SK-N-SH (cell line): ENCODE measurements around the gene ZPBP. TPM values are rescaled to one million over a fixed set of nuclear protein-coding genes. Genes with fewer than 3 reads are reported as not detected.
A peak's percentile ranks its signal among the peaks of the same experiment; 100 is the strongest.

Experiments used
- CTCF ChIA-PET: fragments of 300-600, 350-600 bp; formaldehyde crosslinking; extraction: SDS; loops from one replicate; lab custom pipeline; 2021; lab: Yijun Ruan, JAX
- POLR2A ChIA-PET: fragments of 350-600 bp; sonication (Branson Sonifier 250); formaldehyde crosslinking; extraction: SDS; loops from one replicate; lab custom pipeline; 2020; ENCODE audit warnings: antibody characterized with exemption, inconsistent platforms; lab: Yijun Ruan, JAX
- DNase-seq: peaks from one replicate; pipeline ENCODE4 v3.0.0; 2012
- H2AFZ ChIP-seq: fragments of 200-600 bp; sonication (generic); 2 replicates; pipeline ENCODE4 v1.8.1; 2016; ENCODE audit warnings: antibody characterized with exemption, mild to moderate bottlenecking, low read depth
- H3F3A ChIP-seq: fragments of 200-600 bp; sonication (generic); replicated peaks from 2 replicates; pipeline ENCODE3; 2016; ENCODE audit warnings: antibody characterized with exemption, mild to moderate bottlenecking; ENCODE audit not compliant: insufficient read depth
- H3K27ac ChIP-seq, 2 experiments: fragments of 200-500 bp in 1 of 2; fragments of 200-600 bp in 1 of 2; sonication (Bioruptor generic) in 1 of 2; sonication (generic), shearing (Covaris generic) in 1 of 2; 2 replicates each; pipeline versions ENCODE4 v1.5.1 to v1.6.1; 2014 to 2016; ENCODE audit warnings: low read depth in 2 of 2, inconsistent platforms in 1 of 2, low read length in 1 of 2, mild to moderate bottlenecking in 1 of 2, mixed read lengths in 1 of 2
- H3K27me3 ChIP-seq: fragments of 200-600 bp; sonication (generic), shearing (Covaris generic); 2 replicates; pipeline ENCODE4 v1.6.1; 2016; ENCODE audit warnings: mixed run types; ENCODE audit not compliant: insufficient read depth
- H3K36me3 ChIP-seq, 2 experiments: fragments of 200-500 bp in 1 of 2; fragments of 200-600 bp in 1 of 2; sonication (Bioruptor generic) in 1 of 2; sonication (generic) in 1 of 2; replicated peaks in 1 of 2; 2 replicates each; pipeline versions ENCODE3 to v1.5.1; 2014 to 2016; ENCODE audit warnings: low read length in 1 of 2, mild to moderate bottlenecking in 1 of 2; ENCODE audit not compliant: insufficient read depth in 2 of 2, control insufficient read depth in 1 of 2
- H3K4me1 ChIP-seq, 2 experiments: fragments of 200-500 bp in 1 of 2; fragments of 200-600 bp in 1 of 2; sonication (Bioruptor generic) in 1 of 2; sonication (generic), shearing (Covaris generic) in 1 of 2; 2 replicates each; pipeline versions ENCODE4 v1.5.1 to v1.6.1; 2014 to 2016; ENCODE audit warnings: low read depth in 1 of 2, low read length in 1 of 2, mixed run types in 1 of 2; ENCODE audit not compliant: insufficient read depth in 2 of 2, control insufficient read depth in 1 of 2
- H3K4me2 ChIP-seq: fragments of 200-600 bp; sonication (generic), shearing (Covaris generic); 2 replicates; pipeline ENCODE4 v1.6.1; 2017; ENCODE audit warnings: mixed run types
- H3K4me3 ChIP-seq, 2 experiments: fragments of 200-500 bp in 1 of 2; fragments of 200-600 bp in 1 of 2; sonication (Bioruptor generic) in 1 of 2; sonication (generic), shearing (Covaris generic) in 1 of 2; 2 replicates each; pipeline versions ENCODE4 v1.5.1 to v1.8.1; 2014 to 2016; ENCODE audit warnings: low read depth in 2 of 2, inconsistent platforms in 1 of 2, low read length in 1 of 2, mild to moderate bottlenecking in 1 of 2, mixed read lengths in 1 of 2, moderate library complexity in 1 of 2
- H3K79me2 ChIP-seq: fragments of 200-600 bp; sonication (generic); 2 replicates; pipeline ENCODE4 v1.8.1; 2017; ENCODE audit warnings: mild to moderate bottlenecking; ENCODE audit not compliant: insufficient read depth
- H3K9ac ChIP-seq: fragments of 200-600 bp; sonication (generic); 2 replicates; pipeline ENCODE4 v1.6.1; 2017; ENCODE audit warnings: mixed run types
- H3K9me2 ChIP-seq: fragments of 200-600 bp; sonication (generic); 2 replicates; pipeline ENCODE4 v1.6.1; 2017; ENCODE audit warnings: mixed run types
- H3K9me3 ChIP-seq: fragments of 200-600 bp; sonication (generic); 2 replicates; pipeline ENCODE4 v1.6.1; 2017; ENCODE audit warnings: mixed run types, mild to moderate bottlenecking, moderate library complexity
- H4K20me1 ChIP-seq: fragments of 200-600 bp; sonication (generic); 2 replicates; pipeline ENCODE4 v1.6.1; 2017; ENCODE audit warnings: mild to moderate bottlenecking, mixed run types; ENCODE audit not compliant: insufficient read depth
- GABPA ChIP-seq: IDR thresholded peaks from 2 replicates; pipeline ENCODE4 v1.4.0; 2012; ENCODE audit warnings: low read depth, mild to moderate bottlenecking
- JUND ChIP-seq: IDR thresholded peaks from 2 replicates; pipeline ENCODE4 v1.4.0; 2012
- NFIC ChIP-seq: IDR thresholded peaks from 2 replicates; pipeline ENCODE4 v1.4.0; 2012; ENCODE audit warnings: borderline replicate concordance
- RXRA ChIP-seq: IDR thresholded peaks from 2 replicates; pipeline ENCODE4 v1.4.0; 2012; ENCODE audit warnings: low read depth, mild to moderate bottlenecking, borderline replicate concordance
- SIN3A ChIP-seq: IDR thresholded peaks from 2 replicates; pipeline ENCODE4 v1.6.1; 2012; ENCODE audit warnings: low read depth, mild to moderate bottlenecking, low read length, moderate library complexity, borderline replicate concordance
- SMC3 ChIP-seq: IDR thresholded peaks from 2 replicates; pipeline ENCODE4 v1.6.1; 2012; ENCODE audit warnings: low read depth, low read length, improper control_type of control experiment
- TAF1 ChIP-seq: IDR thresholded peaks from 2 replicates; pipeline ENCODE4 v1.6.1; 2012; ENCODE audit warnings: low read depth, mild to moderate bottlenecking, low read length, moderate library complexity, borderline replicate concordance
- TEAD4 ChIP-seq: IDR thresholded peaks from 2 replicates; pipeline ENCODE4 v1.4.0; 2012; ENCODE audit warnings: mild to moderate bottlenecking, borderline replicate concordance; ENCODE audit not compliant: insufficient read depth
- YY1 ChIP-seq: IDR thresholded peaks from 2 replicates; pipeline ENCODE4 v1.4.0; 2012; ENCODE audit warnings: low read depth, mild to moderate bottlenecking
- WGBS: methylation state at CpG from one replicate; pipeline ENCODE4 v1.1.6; 2017; ENCODE audit warnings: low lambda C conversion rate; 5-methylcytosine and 5-hydroxymethylcytosine counted together
- polyA plus RNA-seq, 3 experiments: library from polyadenylated mRNA; depleted of rRNA; stranded (reverse); fragments of >200 nt; gene quantifications; 2 replicates each; pipeline ENCODE4 v1.2.3, GENCODE V29; 2012
- TF ChIP-seq, protein P1 (sequence below): IDR thresholded peaks from 2 replicates; pipeline ENCODE4 v1.6.1; 2012; ENCODE audit warnings: mild to moderate bottlenecking, low read depth, low read length, moderate library complexity
- TF ChIP-seq, protein P2 (sequence below): IDR thresholded peaks from 2 replicates; pipeline ENCODE4; 2012
- TF ChIP-seq, protein P3 (sequence below): IDR thresholded peaks from 2 replicates; pipeline ENCODE4 v1.4.0; 2012; ENCODE audit warnings: low read depth
- TF ChIP-seq, protein P4 (sequence below): fragments of 150-350 bp; IDR thresholded peaks from 2 replicates; pipeline ENCODE4 v1.6.1; 2016; ENCODE audit warnings: mild to moderate bottlenecking, low read depth, low read length
- TF ChIP-seq, protein P5 (sequence below): fragments of 150-350 bp; IDR thresholded peaks from 2 replicates; pipeline ENCODE4 v1.6.1; 2017; ENCODE audit warnings: antibody characterized with exemption, low read length, low read depth, borderline replicate concordance
- TF ChIP-seq, protein P6 (sequence below): IDR thresholded peaks from 2 replicates; pipeline ENCODE4 v1.4.0; 2012; ENCODE audit warnings: low read depth, borderline replicate concordance

Gene ZPBP
- polyA plus RNA-seq, 1 of the 3 experiments (the other 2 are of a cell fraction) = not detected

DNA sequence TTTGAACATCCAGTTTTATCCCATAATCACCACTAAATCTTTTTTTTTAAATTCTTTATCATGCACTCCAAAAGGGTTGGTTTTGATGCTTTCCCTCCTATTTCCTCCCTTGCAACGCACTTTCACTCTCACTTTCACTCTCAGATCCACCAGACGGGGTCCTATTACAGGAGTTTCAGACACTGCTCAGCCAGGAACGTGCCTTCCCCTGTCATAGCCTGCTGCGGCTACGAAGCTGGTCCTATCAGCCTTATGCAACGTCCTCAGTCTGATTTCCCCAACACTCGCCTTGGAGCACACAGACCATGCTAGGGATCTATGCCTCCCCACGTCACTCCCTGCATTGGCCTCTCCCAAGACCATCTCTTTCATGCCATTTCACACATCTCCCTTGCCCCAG is 23.4 kb downstream of the ZPBP start:
- H2AFZ ChIP-seq = peak overlapping the region; percentile 84
- DNase-seq = no peak
- 3% methylated on average over 8 of the region's 8 CpGs for WGBS
- peak overlapping the region; percentile 52 to 63 for H3K4me3 ChIP-seq
- no peaks in the 10 kb centered on the region for H3K27me3 ChIP-seq
- peak overlapping the region; percentile 77 for H3K4me2 ChIP-seq
- TF ChIP-seq, protein P1, sequence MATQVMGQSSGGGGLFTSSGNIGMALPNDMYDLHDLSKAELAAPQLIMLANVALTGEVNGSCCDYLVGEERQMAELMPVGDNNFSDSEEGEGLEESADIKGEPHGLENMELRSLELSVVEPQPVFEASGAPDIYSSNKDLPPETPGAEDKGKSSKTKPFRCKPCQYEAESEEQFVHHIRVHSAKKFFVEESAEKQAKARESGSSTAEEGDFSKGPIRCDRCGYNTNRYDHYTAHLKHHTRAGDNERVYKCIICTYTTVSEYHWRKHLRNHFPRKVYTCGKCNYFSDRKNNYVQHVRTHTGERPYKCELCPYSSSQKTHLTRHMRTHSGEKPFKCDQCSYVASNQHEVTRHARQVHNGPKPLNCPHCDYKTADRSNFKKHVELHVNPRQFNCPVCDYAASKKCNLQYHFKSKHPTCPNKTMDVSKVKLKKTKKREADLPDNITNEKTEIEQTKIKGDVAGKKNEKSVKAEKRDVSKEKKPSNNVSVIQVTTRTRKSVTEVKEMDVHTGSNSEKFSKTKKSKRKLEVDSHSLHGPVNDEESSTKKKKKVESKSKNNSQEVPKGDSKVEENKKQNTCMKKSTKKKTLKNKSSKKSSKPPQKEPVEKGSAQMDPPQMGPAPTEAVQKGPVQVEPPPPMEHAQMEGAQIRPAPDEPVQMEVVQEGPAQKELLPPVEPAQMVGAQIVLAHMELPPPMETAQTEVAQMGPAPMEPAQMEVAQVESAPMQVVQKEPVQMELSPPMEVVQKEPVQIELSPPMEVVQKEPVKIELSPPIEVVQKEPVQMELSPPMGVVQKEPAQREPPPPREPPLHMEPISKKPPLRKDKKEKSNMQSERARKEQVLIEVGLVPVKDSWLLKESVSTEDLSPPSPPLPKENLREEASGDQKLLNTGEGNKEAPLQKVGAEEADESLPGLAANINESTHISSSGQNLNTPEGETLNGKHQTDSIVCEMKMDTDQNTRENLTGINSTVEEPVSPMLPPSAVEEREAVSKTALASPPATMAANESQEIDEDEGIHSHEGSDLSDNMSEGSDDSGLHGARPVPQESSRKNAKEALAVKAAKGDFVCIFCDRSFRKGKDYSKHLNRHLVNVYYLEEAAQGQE = no peak
- TF ChIP-seq JUND (no peak), YY1 (no peak), TEAD4 (no peak)
- TF ChIP-seq, protein P2, sequence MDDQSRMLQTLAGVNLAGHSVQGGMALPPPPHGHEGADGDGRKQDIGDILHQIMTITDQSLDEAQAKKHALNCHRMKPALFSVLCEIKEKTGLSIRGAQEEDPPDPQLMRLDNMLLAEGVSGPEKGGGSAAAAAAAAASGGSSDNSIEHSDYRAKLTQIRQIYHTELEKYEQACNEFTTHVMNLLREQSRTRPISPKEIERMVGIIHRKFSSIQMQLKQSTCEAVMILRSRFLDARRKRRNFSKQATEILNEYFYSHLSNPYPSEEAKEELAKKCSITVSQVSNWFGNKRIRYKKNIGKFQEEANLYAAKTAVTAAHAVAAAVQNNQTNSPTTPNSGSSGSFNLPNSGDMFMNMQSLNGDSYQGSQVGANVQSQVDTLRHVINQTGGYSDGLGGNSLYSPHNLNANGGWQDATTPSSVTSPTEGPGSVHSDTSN = no peak
- CTCF ChIA-PET = interaction anchor here (1.3 kb wide), 1 partner anchor 13 kb away, joined by 3 read pairs; no protein-coding TSS in a partner anchor
- H3K27ac ChIP-seq = no peak overlapping the region
- no peaks in the 10 kb centered on the region for H3F3A ChIP-seq
- no peaks in the 10 kb centered on the region for H4K20me1 ChIP-seq
- no peaks in the 10 kb centered on the region for H3K36me3 ChIP-seq
- H3K79me2 ChIP-seq = no peaks in the 10 kb centered on the region
- no peak overlapping the region for H3K9ac ChIP-seq
- no peaks in the 10 kb centered on the region for H3K9me3 ChIP-seq
- H3K4me1 ChIP-seq = no peaks in the 10 kb centered on the region; a peak in 1 of 4 replicates
- no peaks in the 10 kb centered on the region for H3K9me2 ChIP-seq
- POLR2A ChIA-PET = no interaction called here

DNA sequence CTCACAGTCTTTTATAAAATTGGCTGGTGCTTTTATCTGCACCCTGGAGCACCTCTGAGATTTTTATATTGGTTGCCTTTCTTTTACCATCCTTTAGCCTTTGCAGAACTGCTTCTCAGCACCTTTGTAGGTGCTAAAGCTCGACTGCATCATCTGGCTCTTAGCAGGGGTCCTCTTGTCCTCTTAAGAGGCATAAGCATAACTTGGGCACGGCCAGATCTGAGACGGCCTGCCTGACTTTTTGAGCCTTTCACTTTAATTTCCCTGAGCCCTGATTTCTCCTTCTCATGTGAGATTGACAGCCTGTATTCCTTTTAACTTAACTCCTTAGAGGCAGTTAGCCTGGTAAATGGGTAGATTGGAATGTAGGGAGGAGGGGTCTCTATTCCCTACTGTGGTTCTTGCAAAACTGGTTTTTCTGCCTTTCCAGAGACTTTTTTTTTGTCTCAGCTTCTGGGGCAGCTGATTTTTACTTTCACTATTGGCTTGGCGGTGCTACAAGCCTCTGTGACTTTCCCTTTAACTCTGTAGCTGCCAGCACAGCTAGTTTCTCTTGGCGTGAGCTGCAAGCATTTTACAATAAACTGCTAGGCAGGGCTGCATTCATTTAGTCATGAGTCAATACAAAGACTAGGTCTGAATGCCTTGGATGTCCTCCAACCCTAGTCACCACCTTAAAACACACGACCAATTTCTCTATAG is 24.0 kb downstream of the ZPBP start:
- ChIA-PET CTCF (interaction anchor here (0.7 to 1.3 kb wide), 2 partner anchors 13 to 24 kb away, joined by 3 read pairs; no protein-coding TSS in a partner anchor), POLR2A (no interaction called here)
- TF ChIP-seq, protein P3, sequence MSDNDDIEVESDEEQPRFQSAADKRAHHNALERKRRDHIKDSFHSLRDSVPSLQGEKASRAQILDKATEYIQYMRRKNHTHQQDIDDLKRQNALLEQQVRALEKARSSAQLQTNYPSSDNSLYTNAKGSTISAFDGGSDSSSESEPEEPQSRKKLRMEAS = no peak
- TF ChIP-seq GABPA = no peak
- TF ChIP-seq TAF1 = no peak
- no peak for TF ChIP-seq NFIC
- no peak for TF ChIP-seq SMC3
- TF ChIP-seq, protein P4, sequence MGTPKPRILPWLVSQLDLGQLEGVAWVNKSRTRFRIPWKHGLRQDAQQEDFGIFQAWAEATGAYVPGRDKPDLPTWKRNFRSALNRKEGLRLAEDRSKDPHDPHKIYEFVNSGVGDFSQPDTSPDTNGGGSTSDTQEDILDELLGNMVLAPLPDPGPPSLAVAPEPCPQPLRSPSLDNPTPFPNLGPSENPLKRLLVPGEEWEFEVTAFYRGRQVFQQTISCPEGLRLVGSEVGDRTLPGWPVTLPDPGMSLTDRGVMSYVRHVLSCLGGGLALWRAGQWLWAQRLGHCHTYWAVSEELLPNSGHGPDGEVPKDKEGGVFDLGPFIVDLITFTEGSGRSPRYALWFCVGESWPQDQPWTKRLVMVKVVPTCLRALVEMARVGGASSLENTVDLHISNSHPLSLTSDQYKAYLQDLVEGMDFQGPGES = no peak
- no peak for TF ChIP-seq SIN3A
- TF ChIP-seq, protein P5, sequence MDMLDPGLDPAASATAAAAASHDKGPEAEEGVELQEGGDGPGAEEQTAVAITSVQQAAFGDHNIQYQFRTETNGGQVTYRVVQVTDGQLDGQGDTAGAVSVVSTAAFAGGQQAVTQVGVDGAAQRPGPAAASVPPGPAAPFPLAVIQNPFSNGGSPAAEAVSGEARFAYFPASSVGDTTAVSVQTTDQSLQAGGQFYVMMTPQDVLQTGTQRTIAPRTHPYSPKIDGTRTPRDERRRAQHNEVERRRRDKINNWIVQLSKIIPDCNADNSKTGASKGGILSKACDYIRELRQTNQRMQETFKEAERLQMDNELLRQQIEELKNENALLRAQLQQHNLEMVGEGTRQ = no peak
- TF ChIP-seq RXRA = no peak
- TF ChIP-seq, protein P6, sequence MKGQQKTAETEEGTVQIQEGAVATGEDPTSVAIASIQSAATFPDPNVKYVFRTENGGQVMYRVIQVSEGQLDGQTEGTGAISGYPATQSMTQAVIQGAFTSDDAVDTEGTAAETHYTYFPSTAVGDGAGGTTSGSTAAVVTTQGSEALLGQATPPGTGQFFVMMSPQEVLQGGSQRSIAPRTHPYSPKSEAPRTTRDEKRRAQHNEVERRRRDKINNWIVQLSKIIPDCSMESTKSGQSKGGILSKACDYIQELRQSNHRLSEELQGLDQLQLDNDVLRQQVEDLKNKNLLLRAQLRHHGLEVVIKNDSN = no peak
- Histone ChIP-seq H3K4me2 (peak overlapping the region; percentile 77), H3K9ac (peak overlapping the region; percentile 27; the same call in 1 of the 2 replicates), H3K27me3 (no peaks in the 10 kb centered on the region), H3K79me2 (no peaks in the 10 kb centered on the region), H3K4me1 (no peaks in the 10 kb centered on the region; a peak in 1 of 4 replicates), H2AFZ (peak overlapping the region; percentile 84), H3K36me3 (no peaks in the 10 kb centered on the region), H3K4me3 (peak overlapping the region; percentile 52 to 63), H4K20me1 (no peaks in the 10 kb centered on the region), H3K9me3 (no peaks in the 10 kb centered on the region), H3F3A (no peaks in the 10 kb centered on the region), H3K27ac (no peak overlapping the region), H3K9me2 (no peaks in the 10 kb centered on the region)
- no peak for DNase-seq
- WGBS = 1% methylated on average over 6 of the region's 6 CpGs
